ENCODE data around the gene ENDOV.

DNA sequence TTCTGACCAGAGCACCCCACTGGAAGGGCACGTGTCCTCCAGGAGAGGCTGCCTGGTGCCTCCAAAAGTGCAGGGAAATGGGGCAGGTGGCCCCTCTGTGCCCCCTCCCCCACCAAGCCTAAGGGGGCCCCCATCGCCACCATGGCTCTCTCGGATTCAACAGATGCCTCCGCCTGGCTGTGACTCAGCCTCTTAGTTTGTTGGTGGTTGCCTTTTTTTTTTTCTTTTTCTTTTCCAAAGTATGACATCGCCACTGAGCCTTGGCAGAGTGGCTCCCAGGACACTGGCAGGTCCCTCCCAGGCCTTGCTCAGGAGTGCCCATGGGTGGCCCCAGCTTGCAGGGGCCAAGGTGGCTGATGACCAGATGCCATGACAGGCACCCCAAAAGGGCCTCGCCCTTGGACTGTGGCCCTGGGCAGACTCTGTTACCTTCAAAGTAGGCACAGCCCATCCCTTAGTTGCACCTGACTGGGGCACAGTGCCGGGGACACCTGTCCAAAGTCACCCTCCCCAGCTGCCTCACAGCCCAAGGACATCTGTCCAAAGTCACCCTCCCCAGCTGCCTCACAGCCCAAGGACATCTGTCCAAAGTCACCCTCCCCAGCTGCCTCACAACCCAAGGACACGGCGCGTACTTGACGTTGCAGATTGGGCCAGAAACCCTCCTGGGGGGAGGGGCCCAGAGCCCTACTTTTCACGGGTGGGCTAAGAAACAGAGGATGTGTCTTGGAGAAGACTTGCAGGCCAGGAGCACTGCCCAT lies 31.9 kb downstream of the ENDOV start:
- TF ChIP-seq, protein P1, sequence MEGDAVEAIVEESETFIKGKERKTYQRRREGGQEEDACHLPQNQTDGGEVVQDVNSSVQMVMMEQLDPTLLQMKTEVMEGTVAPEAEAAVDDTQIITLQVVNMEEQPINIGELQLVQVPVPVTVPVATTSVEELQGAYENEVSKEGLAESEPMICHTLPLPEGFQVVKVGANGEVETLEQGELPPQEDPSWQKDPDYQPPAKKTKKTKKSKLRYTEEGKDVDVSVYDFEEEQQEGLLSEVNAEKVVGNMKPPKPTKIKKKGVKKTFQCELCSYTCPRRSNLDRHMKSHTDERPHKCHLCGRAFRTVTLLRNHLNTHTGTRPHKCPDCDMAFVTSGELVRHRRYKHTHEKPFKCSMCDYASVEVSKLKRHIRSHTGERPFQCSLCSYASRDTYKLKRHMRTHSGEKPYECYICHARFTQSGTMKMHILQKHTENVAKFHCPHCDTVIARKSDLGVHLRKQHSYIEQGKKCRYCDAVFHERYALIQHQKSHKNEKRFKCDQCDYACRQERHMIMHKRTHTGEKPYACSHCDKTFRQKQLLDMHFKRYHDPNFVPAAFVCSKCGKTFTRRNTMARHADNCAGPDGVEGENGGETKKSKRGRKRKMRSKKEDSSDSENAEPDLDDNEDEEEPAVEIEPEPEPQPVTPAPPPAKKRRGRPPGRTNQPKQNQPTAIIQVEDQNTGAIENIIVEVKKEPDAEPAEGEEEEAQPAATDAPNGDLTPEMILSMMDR (IDR thresholded peaks at IDR 0.05): no peak
- TF ChIP-seq, protein P2, sequence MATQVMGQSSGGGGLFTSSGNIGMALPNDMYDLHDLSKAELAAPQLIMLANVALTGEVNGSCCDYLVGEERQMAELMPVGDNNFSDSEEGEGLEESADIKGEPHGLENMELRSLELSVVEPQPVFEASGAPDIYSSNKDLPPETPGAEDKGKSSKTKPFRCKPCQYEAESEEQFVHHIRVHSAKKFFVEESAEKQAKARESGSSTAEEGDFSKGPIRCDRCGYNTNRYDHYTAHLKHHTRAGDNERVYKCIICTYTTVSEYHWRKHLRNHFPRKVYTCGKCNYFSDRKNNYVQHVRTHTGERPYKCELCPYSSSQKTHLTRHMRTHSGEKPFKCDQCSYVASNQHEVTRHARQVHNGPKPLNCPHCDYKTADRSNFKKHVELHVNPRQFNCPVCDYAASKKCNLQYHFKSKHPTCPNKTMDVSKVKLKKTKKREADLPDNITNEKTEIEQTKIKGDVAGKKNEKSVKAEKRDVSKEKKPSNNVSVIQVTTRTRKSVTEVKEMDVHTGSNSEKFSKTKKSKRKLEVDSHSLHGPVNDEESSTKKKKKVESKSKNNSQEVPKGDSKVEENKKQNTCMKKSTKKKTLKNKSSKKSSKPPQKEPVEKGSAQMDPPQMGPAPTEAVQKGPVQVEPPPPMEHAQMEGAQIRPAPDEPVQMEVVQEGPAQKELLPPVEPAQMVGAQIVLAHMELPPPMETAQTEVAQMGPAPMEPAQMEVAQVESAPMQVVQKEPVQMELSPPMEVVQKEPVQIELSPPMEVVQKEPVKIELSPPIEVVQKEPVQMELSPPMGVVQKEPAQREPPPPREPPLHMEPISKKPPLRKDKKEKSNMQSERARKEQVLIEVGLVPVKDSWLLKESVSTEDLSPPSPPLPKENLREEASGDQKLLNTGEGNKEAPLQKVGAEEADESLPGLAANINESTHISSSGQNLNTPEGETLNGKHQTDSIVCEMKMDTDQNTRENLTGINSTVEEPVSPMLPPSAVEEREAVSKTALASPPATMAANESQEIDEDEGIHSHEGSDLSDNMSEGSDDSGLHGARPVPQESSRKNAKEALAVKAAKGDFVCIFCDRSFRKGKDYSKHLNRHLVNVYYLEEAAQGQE (IDR thresholded peaks at IDR 0.05): no peak
- TF ChIP-seq TP53 (CRISPR knock-in tag; IDR thresholded peaks at IDR 0.05): no peak
- TF ChIP-seq EP300 (IDR thresholded peaks at IDR 0.05): no peak
